Hepatocyte (in vitro differentiated cells): ENCODE data around the gene RDH12. TPM values are rescaled to one million over a fixed set of nuclear protein-coding genes. Genes with fewer than 3 reads are reported as not detected.
"Not testable (repeated sequence)": the region's sequence is repeated elsewhere in the genome, so short reads cannot be mapped to it uniquely, and the experiment has no call there.

Experiments
- DNase-seq: peaks from one replicate; pipeline ENCODE4 v3.0.0-alpha.2; 2016; ENCODE audit warnings: low spot score
- H2AFZ ChIP-seq: fragments of 200-600 bp; sonication (generic); 2 replicates; pipeline ENCODE4 v1.6.0; 2016; ENCODE audit warnings: antibody characterized with exemption, mild to moderate bottlenecking
- H3K27ac ChIP-seq: fragments of 200-600 bp; sonication (generic); 2 replicates; pipeline ENCODE4 v1.5.1; 2016; ENCODE audit warnings: mild to moderate bottlenecking
- H3K27me3 ChIP-seq: fragments of 200-600 bp; sonication (generic); 2 replicates; pipeline ENCODE4 v1.6.1; 2016
- H3K36me3 ChIP-seq: fragments of 200-600 bp; sonication (generic); replicated peaks from 2 replicates; pipeline ENCODE4 v1.5.1; 2016; ENCODE audit warnings: low read depth; ENCODE audit not compliant: insufficient read depth
- H3K4me1 ChIP-seq: fragments of 200-600 bp; sonication (generic); 2 replicates; pipeline ENCODE4 v1.5.1; 2016; ENCODE audit warnings: mild to moderate bottlenecking, moderate library complexity; ENCODE audit not compliant: insufficient read depth
- H3K4me2 ChIP-seq: fragments of 200-600 bp; sonication (generic); 2 replicates; pipeline ENCODE4 v1.6.0; 2016
- H3K4me3 ChIP-seq: fragments of 200-600 bp; sonication (generic); 2 replicates; pipeline ENCODE4 v1.5.1; 2016; ENCODE audit warnings: mild to moderate bottlenecking
- H3K79me2 ChIP-seq: fragments of 200-600 bp; sonication (generic); 2 replicates; pipeline ENCODE4 v1.6.0; 2017; ENCODE audit warnings: mild to moderate bottlenecking
- H3K9me2 ChIP-seq: fragments of 200-600 bp; sonication (generic); replicated peaks from 2 replicates; pipeline ENCODE4 v1.6.0; 2017; ENCODE audit warnings: mild to moderate bottlenecking; ENCODE audit not compliant: insufficient read depth
- H3K9me3 ChIP-seq: fragments of 200-600 bp; sonication (generic); 2 replicates; pipeline ENCODE4 v1.5.1; 2016; ENCODE audit warnings: low read depth, mild to moderate bottlenecking
- H4K20me1 ChIP-seq: fragments of 200-600 bp; sonication (generic); 2 replicates; pipeline ENCODE4 v1.6.0; 2016; ENCODE audit warnings: mild to moderate bottlenecking; ENCODE audit not compliant: insufficient read depth, poor library complexity, severe bottlenecking
- EZH2 ChIP-seq: fragments of 200-600 bp; sonication (generic); IDR thresholded peaks from 2 replicates; pipeline ENCODE4 v1.6.1; 2016; ENCODE audit warnings: antibody characterized with exemption, mild to moderate bottlenecking, borderline replicate concordance
- EZH2phosphoT487 ChIP-seq: fragments of 200-600 bp; sonication (generic); IDR thresholded peaks from one replicate; pipeline ENCODE4 v1.6.1; 2018; ENCODE audit warnings: antibody characterized with exemption, mild to moderate bottlenecking, low read depth, moderate library complexity; ENCODE audit not compliant: unreplicated experiment, severe bottlenecking
- WGBS: methylation state at CpG from one replicate; pipeline ENCODE4 v1.1.6; 2016; ENCODE audit warnings: low lambda C conversion rate; ENCODE audit errors: missing lambda C conversion rate; 5-methylcytosine and 5-hydroxymethylcytosine counted together
- polyA plus RNA-seq: library from polyadenylated mRNA; unstranded; fragments of >200 nt; fragmentation: Nextera tagmentation; extraction: Ambion mirVana; gene quantifications from 2 replicates; pipeline ENCODE4 v1.2.1, GENCODE V29; 2016
- total RNA-seq: library from RNA; depleted of rRNA; stranded (reverse); fragments of >200 nt; gene quantifications from 2 replicates; pipeline ENCODE4 v1.2.3, GENCODE V29; 2014
- TF ChIP-seq, protein P1 (sequence below): fragments of 200-600 bp; sonication (generic); IDR thresholded peaks from 2 replicates; pipeline ENCODE4 v1.5.1; 2016; ENCODE audit warnings: antibody characterized with exemption, mild to moderate bottlenecking; ENCODE audit not compliant: poor library complexity

RDH12 gene
- total and polyA plus RNA-seq, 2 experiments from 2014 or later, result 1.1 to 1.7 TPM

DNA sequence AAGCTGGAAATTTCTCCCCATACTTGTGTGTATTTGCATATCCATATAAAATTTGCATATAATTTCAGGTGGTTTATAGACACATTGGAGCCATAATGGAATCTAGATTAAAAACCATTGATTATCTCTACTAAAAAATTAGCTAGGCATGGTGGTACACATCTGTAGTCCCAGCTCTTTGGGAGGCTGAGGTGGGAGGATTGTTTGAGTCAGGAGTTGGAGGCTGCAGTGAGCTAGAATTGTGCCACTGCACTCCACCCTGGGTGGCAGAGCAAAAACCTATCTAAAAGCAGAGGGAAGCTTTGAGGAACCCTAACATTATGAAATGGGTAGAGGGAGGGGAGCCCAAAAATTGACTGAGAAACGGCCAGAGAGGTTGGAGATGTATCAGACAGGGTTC, 3.5 kb upstream of the RDH12 start:
- no peaks in the 10 kb centered on the region for H3K9me3 ChIP-seq
- no peak overlapping the region for H3K27ac ChIP-seq
- no peak overlapping the region for H3K4me2 ChIP-seq
- H3K27me3 ChIP-seq, result no peaks in the 10 kb centered on the region
- no peak overlapping the region for H3K4me3 ChIP-seq
- peaks cover 12% of the 10 kb centered on the region for H3K4me1 ChIP-seq
- TF ChIP-seq, protein P1, sequence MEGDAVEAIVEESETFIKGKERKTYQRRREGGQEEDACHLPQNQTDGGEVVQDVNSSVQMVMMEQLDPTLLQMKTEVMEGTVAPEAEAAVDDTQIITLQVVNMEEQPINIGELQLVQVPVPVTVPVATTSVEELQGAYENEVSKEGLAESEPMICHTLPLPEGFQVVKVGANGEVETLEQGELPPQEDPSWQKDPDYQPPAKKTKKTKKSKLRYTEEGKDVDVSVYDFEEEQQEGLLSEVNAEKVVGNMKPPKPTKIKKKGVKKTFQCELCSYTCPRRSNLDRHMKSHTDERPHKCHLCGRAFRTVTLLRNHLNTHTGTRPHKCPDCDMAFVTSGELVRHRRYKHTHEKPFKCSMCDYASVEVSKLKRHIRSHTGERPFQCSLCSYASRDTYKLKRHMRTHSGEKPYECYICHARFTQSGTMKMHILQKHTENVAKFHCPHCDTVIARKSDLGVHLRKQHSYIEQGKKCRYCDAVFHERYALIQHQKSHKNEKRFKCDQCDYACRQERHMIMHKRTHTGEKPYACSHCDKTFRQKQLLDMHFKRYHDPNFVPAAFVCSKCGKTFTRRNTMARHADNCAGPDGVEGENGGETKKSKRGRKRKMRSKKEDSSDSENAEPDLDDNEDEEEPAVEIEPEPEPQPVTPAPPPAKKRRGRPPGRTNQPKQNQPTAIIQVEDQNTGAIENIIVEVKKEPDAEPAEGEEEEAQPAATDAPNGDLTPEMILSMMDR, result no peak
- TF ChIP-seq EZH2 (no peak), EZH2phosphoT487 (no peak)
- WGBS, result 82% methylated on average over 1 of the region's 1 CpG
- peaks cover 5% of the 10 kb centered on the region for H4K20me1 ChIP-seq
- H3K79me2 ChIP-seq, result peaks cover 11% of the 10 kb centered on the region
- DNase-seq, result no peak
- H3K9me2 ChIP-seq, result no peaks in the 10 kb centered on the region
- H2AFZ ChIP-seq, result no peak overlapping the region
- H3K36me3 ChIP-seq, result no peaks in the 10 kb centered on the region

DNA sequence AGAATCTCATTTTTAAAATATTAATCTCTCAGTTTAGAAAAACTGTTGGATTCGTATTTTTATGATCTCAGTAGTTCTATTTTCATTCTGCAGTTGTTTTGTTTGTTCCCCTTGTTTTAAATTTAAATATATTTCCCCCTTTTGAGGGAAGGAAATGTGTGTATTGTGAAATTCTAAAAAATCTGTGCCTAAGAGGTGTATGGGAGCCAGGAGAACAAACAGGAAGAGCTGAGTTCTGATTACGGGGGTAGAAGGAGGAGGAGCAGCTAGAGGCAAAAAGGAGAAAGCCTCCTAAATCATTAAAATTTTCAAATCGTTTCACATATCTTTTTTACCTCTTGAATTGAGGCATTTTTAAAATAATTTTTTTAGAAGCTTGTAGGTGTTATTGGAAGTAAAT, 2.3 kb downstream of the RDH12 start:
- Histone ChIP-seq H3K36me3 (no peaks in the 10 kb centered on the region), H3K9me2 (no peaks in the 10 kb centered on the region), H3K4me3 (no peak overlapping the region), H2AFZ (no peak overlapping the region), H3K79me2 (no peaks in the 10 kb centered on the region), H3K4me2 (no peak overlapping the region), H3K27me3 (no peaks in the 10 kb centered on the region), H3K9me3 (no peaks in the 10 kb centered on the region), H4K20me1 (no peaks in the 10 kb centered on the region), H3K4me1 (no peaks in the 10 kb centered on the region), H3K27ac (no peak overlapping the region)
- TF ChIP-seq, protein P1, result no peak
- TF ChIP-seq EZH2, result no peak
- TF ChIP-seq EZH2phosphoT487, result no peak
- no peak for DNase-seq
- 63% methylated on average over 3 of the region's 3 CpGs for WGBS

DNA sequence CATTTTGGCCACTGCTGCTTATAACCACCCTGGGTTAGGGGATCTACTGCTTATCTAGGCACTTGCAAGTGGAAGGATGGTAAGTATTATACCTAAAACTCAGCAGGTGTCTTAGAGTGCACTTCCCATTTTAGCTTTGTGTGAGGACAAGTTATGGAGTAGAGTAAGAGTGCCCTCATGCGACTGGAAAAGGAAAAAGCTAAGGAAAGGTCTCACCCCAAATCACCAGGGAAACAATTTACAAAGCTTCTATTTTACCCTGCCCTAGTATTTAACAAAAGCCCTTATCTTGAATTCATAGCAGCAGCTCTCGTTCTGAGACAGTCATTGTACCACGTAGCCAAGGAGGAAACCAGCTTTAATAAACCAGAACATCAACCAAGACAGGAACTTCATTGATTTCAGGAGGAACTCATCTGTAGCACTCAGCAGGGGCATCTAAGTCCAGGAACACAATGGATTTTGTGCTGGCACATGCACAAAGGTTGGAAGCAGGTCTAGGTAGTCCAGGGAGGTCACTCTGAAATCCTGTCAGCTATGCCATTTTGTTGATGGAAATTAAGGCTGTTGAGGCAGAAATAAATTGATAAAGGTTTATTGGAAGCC, 2.9 kb downstream of the RDH12 start:
- H3K79me2 ChIP-seq, result no peaks in the 10 kb centered on the region
- H3K4me3 ChIP-seq, result no peak overlapping the region
- H3K4me1 ChIP-seq, result peaks cover 1% of the 10 kb centered on the region
- no peak for TF ChIP-seq EZH2phosphoT487
- TF ChIP-seq, protein P1, result peak; percentile 73
- H4K20me1 ChIP-seq, result no peaks in the 10 kb centered on the region
- no peaks in the 10 kb centered on the region for H3K9me3 ChIP-seq
- no peaks in the 10 kb centered on the region for H3K27me3 ChIP-seq
- H3K9me2 ChIP-seq, result no peaks in the 10 kb centered on the region
- 0% methylated on average over 3 of the region's 3 CpGs for WGBS
- H3K36me3 ChIP-seq, result no peaks in the 10 kb centered on the region
- no peak overlapping the region for H3K27ac ChIP-seq
- peak; percentile 56 for DNase-seq
- no peak overlapping the region for H3K4me2 ChIP-seq
- no peak overlapping the region for H2AFZ ChIP-seq

DNA sequence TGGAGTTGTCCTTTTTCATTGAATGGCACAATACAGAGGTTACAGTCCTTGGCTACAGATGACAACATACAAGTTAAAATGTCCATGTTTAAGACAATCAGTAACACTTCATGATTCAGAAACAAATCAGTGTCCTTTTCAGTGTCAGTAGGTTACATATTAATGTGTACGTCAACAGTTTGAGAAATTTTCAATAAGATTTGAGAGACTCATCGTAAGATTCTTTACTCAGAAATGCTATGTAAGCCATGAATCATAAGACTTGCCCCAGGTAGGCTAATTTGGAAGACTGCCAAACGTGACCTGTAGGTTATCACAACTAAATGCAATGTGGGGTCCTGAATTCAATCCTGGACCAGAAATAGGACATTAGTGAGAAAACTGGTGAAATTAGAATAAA, 3.5 kb downstream of the RDH12 start:
- Histone ChIP-seq H3K27me3 (no peaks in the 10 kb centered on the region), H3K4me3 (no peak overlapping the region), H2AFZ (no peak overlapping the region), H3K79me2 (no peaks in the 10 kb centered on the region), H3K27ac (no peak overlapping the region), H3K4me2 (no peak overlapping the region), H3K4me1 (peaks cover 5% of the 10 kb centered on the region), H3K36me3 (no peaks in the 10 kb centered on the region), H3K9me2 (no peaks in the 10 kb centered on the region), H4K20me1 (no peaks in the 10 kb centered on the region), H3K9me3 (peaks cover under 1% of the 10 kb centered on the region)
- DNase-seq, result no peak
- TF ChIP-seq EZH2phosphoT487, result no peak
- TF ChIP-seq, protein P1, result no peak
- no peak for TF ChIP-seq EZH2
- 59% methylated on average over 3 of the region's 3 CpGs for WGBS

DNA sequence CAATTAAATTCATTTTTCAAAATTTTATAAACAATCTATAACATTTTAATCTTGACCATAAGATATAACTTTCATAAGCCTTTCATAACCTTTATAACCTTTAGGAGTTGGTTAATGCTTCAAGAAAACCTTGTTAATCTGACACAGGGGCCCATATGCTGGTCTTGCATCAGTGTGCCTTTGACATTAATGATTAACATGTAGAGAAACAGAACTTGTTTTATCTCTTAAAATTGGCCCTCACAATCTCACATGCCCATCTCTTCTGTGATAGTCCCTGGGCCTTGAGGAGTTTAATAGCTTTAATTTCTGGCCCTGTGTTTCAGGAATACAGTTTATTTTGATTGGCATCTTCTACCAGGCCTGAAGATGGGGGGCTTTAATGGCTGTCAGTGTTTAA, 7.7 kb downstream of the RDH12 start:
- not testable (repeated sequence) for H4K20me1 ChIP-seq, H3K4me1 ChIP-seq, H3K36me3 ChIP-seq, DNase-seq, H3K79me2 ChIP-seq, H3K27me3 ChIP-seq, H3K9me3 ChIP-seq, H3K4me3 ChIP-seq, H3K4me2 ChIP-seq, H3K27ac ChIP-seq, H2AFZ ChIP-seq, H3K9me2 ChIP-seq
